OCI-LY1 (cell line): Measurements from ENCODE around the gene SPEM3.

Source experiments
- H2AFZ ChIP-seq: fragments of 200-600 bp; sonication (generic), shearing (Covaris generic); 2 replicates; pipeline ENCODE4 v1.6.0; 2014; ENCODE audit warnings: antibody characterized with exemption, mild to moderate bottlenecking, low read length
- H3F3A ChIP-seq: fragments of 200-600 bp; sonication (generic), shearing (Covaris generic); 2 replicates; pipeline ENCODE4 v1.6.0; 2014; ENCODE audit warnings: mild to moderate bottlenecking, antibody characterized with exemption, low read length, moderate library complexity; ENCODE audit not compliant: insufficient read depth
- H3K27ac ChIP-seq: fragments of 200-600 bp; sonication (generic); 2 replicates; pipeline ENCODE4 v1.5.1; 2014; ENCODE audit warnings: low read length, mixed run types, mild to moderate bottlenecking, low read depth; ENCODE audit not compliant: poor library complexity, severe bottlenecking
- H3K27me3 ChIP-seq: fragments of 200-600 bp; sonication (generic); 2 replicates; pipeline ENCODE4 v1.6.0; 2014; ENCODE audit warnings: antibody characterized with exemption, mild to moderate bottlenecking, low read length, moderate library complexity; ENCODE audit not compliant: insufficient read depth
- H3K36me3 ChIP-seq: fragments of 200-600 bp; sonication (generic); 2 replicates; pipeline ENCODE4 v1.6.1; 2014; ENCODE audit warnings: mild to moderate bottlenecking, antibody characterized with exemption, low read length, moderate library complexity, mixed read lengths; ENCODE audit not compliant: insufficient read depth
- H3K4me1 ChIP-seq: fragments of 200-600 bp; sonication (generic); 2 replicates; pipeline ENCODE4 v1.5.1; 2014; ENCODE audit warnings: mild to moderate bottlenecking, low read length, moderate library complexity; ENCODE audit not compliant: insufficient read depth, severe bottlenecking
- H3K4me2 ChIP-seq: fragments of 200-600 bp; sonication (generic), shearing (Covaris generic); 2 replicates; pipeline ENCODE4 v1.6.1; 2014; ENCODE audit warnings: low read length
- H3K4me3 ChIP-seq: fragments of 200-600 bp; sonication (generic); 2 replicates; pipeline ENCODE4 v1.5.1; 2014; ENCODE audit warnings: low read length, low read depth, mild to moderate bottlenecking, mixed read lengths; ENCODE audit not compliant: poor library complexity, severe bottlenecking
- H3K79me2 ChIP-seq: fragments of 200-600 bp; shearing (Covaris generic); 2 replicates; pipeline ENCODE4 v1.6.1; 2016; ENCODE audit warnings: mixed run types, low read length, mixed read lengths; ENCODE audit not compliant: insufficient read depth
- H3K9ac ChIP-seq: fragments of 200-600 bp; sonication (generic), shearing (Covaris generic); 2 replicates; pipeline ENCODE4 v1.6.1; 2014; ENCODE audit warnings: mild to moderate bottlenecking, low read length, mixed read lengths
- H3K9me2 ChIP-seq: fragments of 200-600 bp; sonication (generic), shearing (Covaris generic); 2 replicates; pipeline ENCODE4 v1.6.1; 2014; ENCODE audit warnings: low read depth, mild to moderate bottlenecking, low read length, mixed read lengths
- H3K9me3 ChIP-seq: fragments of 200-600 bp; shearing (Covaris generic); 2 replicates; pipeline ENCODE4 v1.6.1; 2014; ENCODE audit warnings: low read length, mixed read lengths
- H4K20me1 ChIP-seq: fragments of 200-600 bp; sonication (generic), shearing (Covaris generic); 2 replicates; pipeline ENCODE4 v1.6.0; 2016; ENCODE audit warnings: mild to moderate bottlenecking, low read length; ENCODE audit not compliant: insufficient read depth
- EZH2 ChIP-seq: fragments of 200-600 bp; sonication (generic), shearing (Covaris generic); IDR thresholded peaks from 2 replicates; pipeline ENCODE4 v1.8.0; 2017; ENCODE audit warnings: borderline replicate concordance, mixed run types, mild to moderate bottlenecking, antibody characterized with exemption, low read length, moderate library complexity, mixed read lengths
- TF ChIP-seq, protein P1 (sequence below): fragments of 200-600 bp; sonication (generic), shearing (Covaris generic); IDR thresholded peaks from 2 replicates; pipeline ENCODE4 v1.5.1; 2017; ENCODE audit warnings: mild to moderate bottlenecking, antibody characterized with exemption, low read length, moderate library complexity, mixed read lengths

Gene SPEM3

DNA sequence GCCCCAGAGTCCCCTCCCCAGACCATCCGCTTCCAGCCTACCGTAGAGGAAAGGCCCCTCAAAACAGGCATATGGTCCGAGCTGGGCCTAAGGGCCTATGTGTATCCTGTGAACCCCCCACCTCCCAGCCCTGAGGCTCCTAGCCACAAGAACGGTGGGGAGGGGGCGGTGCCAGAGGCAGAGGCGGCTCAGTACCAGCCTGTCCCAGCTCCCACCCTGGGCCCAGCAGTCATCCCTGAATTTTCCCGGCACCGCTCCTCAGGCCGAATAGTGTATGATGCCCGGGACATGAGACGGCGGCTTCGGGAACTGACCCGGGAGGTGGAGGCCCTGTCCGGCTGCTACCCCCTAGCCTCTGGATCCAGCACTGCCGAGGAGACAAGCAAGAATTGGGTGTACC, 7.5 kb upstream of the SPEM3 start:
- TF ChIP-seq, protein P1, sequence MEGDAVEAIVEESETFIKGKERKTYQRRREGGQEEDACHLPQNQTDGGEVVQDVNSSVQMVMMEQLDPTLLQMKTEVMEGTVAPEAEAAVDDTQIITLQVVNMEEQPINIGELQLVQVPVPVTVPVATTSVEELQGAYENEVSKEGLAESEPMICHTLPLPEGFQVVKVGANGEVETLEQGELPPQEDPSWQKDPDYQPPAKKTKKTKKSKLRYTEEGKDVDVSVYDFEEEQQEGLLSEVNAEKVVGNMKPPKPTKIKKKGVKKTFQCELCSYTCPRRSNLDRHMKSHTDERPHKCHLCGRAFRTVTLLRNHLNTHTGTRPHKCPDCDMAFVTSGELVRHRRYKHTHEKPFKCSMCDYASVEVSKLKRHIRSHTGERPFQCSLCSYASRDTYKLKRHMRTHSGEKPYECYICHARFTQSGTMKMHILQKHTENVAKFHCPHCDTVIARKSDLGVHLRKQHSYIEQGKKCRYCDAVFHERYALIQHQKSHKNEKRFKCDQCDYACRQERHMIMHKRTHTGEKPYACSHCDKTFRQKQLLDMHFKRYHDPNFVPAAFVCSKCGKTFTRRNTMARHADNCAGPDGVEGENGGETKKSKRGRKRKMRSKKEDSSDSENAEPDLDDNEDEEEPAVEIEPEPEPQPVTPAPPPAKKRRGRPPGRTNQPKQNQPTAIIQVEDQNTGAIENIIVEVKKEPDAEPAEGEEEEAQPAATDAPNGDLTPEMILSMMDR = no peak
- no peak for TF ChIP-seq EZH2
- H4K20me1 ChIP-seq = no peaks in the 10 kb centered on the region
- no peak overlapping the region for H3K4me2 ChIP-seq
- H2AFZ ChIP-seq = no peak overlapping the region
- H3K4me1 ChIP-seq = no peaks in the 10 kb centered on the region
- H3K79me2 ChIP-seq = no peaks in the 10 kb centered on the region
- H3K9ac ChIP-seq = no peak overlapping the region
- no peaks in the 10 kb centered on the region for H3F3A ChIP-seq
- no peaks in the 10 kb centered on the region for H3K9me2 ChIP-seq
- no peak overlapping the region for H3K4me3 ChIP-seq
- no peak overlapping the region for H3K27ac ChIP-seq
- H3K27me3 ChIP-seq = peaks cover 17% of the 10 kb centered on the region; the same call in 1 of the 2 replicates
- H3K9me3 ChIP-seq = no peaks in the 10 kb centered on the region
- H3K36me3 ChIP-seq = no peaks in the 10 kb centered on the region

DNA sequence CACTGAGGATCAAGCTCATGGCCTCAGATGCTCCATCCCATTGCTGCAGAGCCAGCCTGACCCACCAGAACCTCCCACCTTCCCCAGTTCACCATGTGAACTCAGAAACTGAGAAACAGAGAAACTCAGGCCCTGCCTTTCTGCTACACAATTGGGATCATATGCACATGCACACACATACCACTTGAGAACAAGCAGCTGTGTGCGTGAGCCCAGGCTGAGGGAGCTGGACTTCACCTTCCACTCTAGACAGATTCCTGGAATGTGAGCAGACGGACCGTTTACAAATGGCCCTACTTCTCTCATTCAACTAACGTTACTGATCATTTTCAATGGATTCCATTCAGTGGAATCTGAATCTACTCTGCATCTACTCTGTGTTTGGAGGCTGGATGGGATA, 5.0 kb upstream of the SPEM3 start:
- H3F3A ChIP-seq = no peaks in the 10 kb centered on the region
- no peak overlapping the region for H3K9ac ChIP-seq
- peaks cover 8% of the 10 kb centered on the region; the same call in 1 of the 2 replicates for H3K27me3 ChIP-seq
- TF ChIP-seq, protein P1 = no peak
- no peak for TF ChIP-seq EZH2
- no peaks in the 10 kb centered on the region for H3K9me2 ChIP-seq
- H3K4me1 ChIP-seq = no peaks in the 10 kb centered on the region
- H2AFZ ChIP-seq = no peak overlapping the region
- H3K4me3 ChIP-seq = no peak overlapping the region
- H3K9me3 ChIP-seq = no peaks in the 10 kb centered on the region
- no peaks in the 10 kb centered on the region for H3K79me2 ChIP-seq
- no peaks in the 10 kb centered on the region for H4K20me1 ChIP-seq
- H3K4me2 ChIP-seq = no peak overlapping the region
- no peak overlapping the region for H3K27ac ChIP-seq
- no peaks in the 10 kb centered on the region for H3K36me3 ChIP-seq

DNA sequence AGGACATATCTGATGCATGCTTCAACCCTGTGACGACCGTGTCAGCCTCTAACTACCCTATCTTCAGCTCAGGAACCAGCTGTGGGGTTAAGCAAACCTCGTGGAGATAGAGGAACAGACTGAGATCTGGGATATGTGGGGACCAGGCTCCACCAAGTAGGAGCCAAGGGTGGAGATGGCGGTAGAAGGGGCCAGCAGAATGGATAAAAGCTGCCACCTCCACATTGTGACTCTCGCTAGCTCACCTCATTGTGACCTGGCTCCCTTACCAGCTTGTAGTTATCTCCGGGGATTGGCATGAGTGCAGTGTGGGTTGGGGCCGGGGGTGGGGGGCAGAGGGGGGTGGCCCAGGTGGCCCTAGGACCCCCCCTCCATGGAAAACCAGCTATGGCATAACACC, 3.3 kb upstream of the SPEM3 start, which contains the start of gene SPEM2:
SPEM2 (plus strand) TSS at position 301 of the 400 bp plus-strand sequence; CDS start at position 374, 73 bp downstream.
- H3K27me3 ChIP-seq = no peaks in the 10 kb centered on the region
- H4K20me1 ChIP-seq = no peaks in the 10 kb centered on the region
- no peaks in the 10 kb centered on the region for H3K4me1 ChIP-seq
- no peak within 1 kb of the TSS for H2AFZ ChIP-seq
- H3K9me2 ChIP-seq = no peaks in the 10 kb centered on the region
- no peaks in the 10 kb centered on the region for H3F3A ChIP-seq
- TF ChIP-seq, protein P1 = no peak
- no peak for TF ChIP-seq EZH2
- no peak within 1 kb of the TSS for H3K4me3 ChIP-seq
- no peak within 1 kb of the TSS for H3K9ac ChIP-seq
- no peaks in the 10 kb centered on the region for H3K36me3 ChIP-seq
- no peak within 1 kb of the TSS for H3K4me2 ChIP-seq
- no peak within 1 kb of the TSS for H3K27ac ChIP-seq
- H3K79me2 ChIP-seq = no peaks in the 10 kb centered on the region
- no peaks in the 10 kb centered on the region for H3K9me3 ChIP-seq
